ENCODE data around the gene ALOX5.
"Not testable (repeated sequence)": the region's sequence is repeated elsewhere in the genome, so short reads cannot be mapped to it uniquely, and the experiment has no call there.

- not testable (repeated sequence) for TF ChIP-seq POLR2A (IDR thresholded peaks at IDR 0.05; ENCODE audit: low read length); GATA1 (IDR thresholded peaks at IDR 0.05; ENCODE audit: low read depth, low read length)
Observed at GRCh38 chr10:45358961-45359360, 15.1 kb upstream of the ALOX5 start.
